NB4 (cell line): Measurements from ENCODE around the gene PSTK.
A peak's percentile ranks its signal among the peaks of the same experiment; 100 is the strongest.

Source experiments
- DNase-seq: peaks from one replicate; pipeline ENCODE4 v3.0.0; 2010; ENCODE audit warnings: low read depth
- H3K4me3 ChIP-seq: one replicate; pipeline ENCODE4 v1.5.1; 2011; ENCODE audit warnings: mild to moderate bottlenecking, low read depth, low read length, moderate library complexity
- CTCF ChIP-seq: IDR thresholded peaks from one replicate; pipeline ENCODE4 v1.5.1; 2012; ENCODE audit warnings: low read depth, low read length
- MYC ChIP-seq: IDR thresholded peaks from 2 replicates; pipeline ENCODE4 v1.6.1; 2011; ENCODE audit warnings: low read depth, low read length
- POLR2A ChIP-seq: IDR thresholded peaks from 2 replicates; pipeline ENCODE4 v1.6.1; 2011; ENCODE audit warnings: mild to moderate bottlenecking; ENCODE audit not compliant: insufficient read length; ENCODE audit errors: extremely low read depth
- TF ChIP-seq, protein P1 (sequence below): IDR thresholded peaks from 2 replicates; pipeline ENCODE4 v1.6.1; 2011; ENCODE audit warnings: low read depth, low read length

PSTK gene

GRCh38 chr10:123000155-123000554 is 20.0 kb downstream of the PSTK start:
- no peak for TF ChIP-seq CTCF
- TF ChIP-seq, protein P1, sequence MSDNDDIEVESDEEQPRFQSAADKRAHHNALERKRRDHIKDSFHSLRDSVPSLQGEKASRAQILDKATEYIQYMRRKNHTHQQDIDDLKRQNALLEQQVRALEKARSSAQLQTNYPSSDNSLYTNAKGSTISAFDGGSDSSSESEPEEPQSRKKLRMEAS: no peak
- TF ChIP-seq POLR2A: no peak
- TF ChIP-seq MYC: no peak
- no peak overlapping the region for H3K4me3 ChIP-seq
- no peak for DNase-seq

DNA sequence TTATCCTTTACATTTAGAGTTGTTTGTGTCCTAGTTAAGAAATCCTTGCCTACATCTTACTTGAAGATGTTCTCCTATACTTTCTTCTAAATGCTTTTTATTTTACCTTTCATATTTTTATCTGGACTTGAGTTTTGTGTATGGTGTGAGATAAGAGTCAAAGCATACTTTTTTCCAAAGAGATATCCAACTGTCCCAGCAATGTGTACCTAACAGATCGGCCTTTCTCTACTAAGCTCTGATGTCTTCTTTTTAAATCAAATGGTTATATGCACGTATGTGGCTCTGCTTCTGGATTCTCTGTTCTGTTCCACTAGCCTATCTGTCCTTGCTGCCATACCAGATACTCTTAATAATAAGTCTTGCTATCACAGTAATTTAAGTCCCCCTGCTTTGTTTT is 21.2 kb downstream of the PSTK start:
- TF ChIP-seq MYC (no peak), POLR2A (no peak), CTCF (no peak)
- TF ChIP-seq, protein P1: no peak
- H3K4me3 ChIP-seq: no peak overlapping the region
- DNase-seq: no peak

- TF ChIP-seq, protein P1: no peak
- TF ChIP-seq CTCF (no peak), POLR2A (no peak), MYC (no peak)
- no peak overlapping the region for H3K4me3 ChIP-seq
- no peak for DNase-seq
Observed at GRCh38 chr10:123004298-123004697, 24.1 kb downstream of the PSTK start.

- TF ChIP-seq MYC (peak; percentile 84), POLR2A (no peak), CTCF (no peak)
- TF ChIP-seq, protein P1: peak; percentile 100
- H3K4me3 ChIP-seq: peak overlapping the region; percentile 92
- peak; percentile 82 for DNase-seq
Observed at GRCh38 chr10:123007558-123008354, 27.6 kb downstream of the PSTK start.

DNA sequence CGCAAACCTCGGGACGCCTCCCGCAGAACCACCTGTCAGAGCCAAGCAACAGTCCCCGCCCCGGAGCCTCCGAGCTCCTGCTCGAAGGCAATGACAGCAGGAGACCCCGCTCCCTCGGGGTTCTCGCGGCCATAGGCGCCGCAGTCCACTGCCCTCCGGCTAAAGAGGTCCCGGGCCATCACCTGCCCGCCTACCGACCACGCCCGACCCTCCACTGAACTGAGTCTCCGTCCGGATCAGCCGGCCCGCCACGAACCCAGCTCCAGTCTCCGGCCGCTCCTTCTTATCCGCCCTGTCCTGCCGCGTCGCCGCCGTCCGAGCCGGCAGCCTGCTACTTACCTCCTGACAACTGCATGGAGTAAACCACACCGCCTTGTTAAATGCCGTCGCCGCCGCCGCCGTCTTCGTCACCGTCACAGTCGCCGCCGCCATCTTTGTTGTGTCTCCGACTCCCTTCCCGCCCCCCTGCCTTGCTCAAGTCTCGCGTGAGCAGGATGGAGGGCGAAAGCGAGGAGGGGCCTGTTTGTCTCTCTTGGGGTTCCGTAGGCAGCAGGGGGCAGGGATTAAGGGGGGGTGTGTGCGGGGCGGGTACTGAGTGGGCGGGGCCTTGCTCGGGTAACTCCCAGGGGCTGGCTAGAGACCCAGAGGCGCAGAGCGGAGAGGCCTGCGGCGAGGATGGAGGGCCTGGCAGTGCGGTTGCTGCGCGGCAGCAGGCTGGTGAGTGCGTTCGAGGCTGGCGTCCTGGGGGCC is 28.3 kb downstream of the PSTK start, which contains the start of the genes ACADSB and IKZF5:
Gene ACADSB, plus strand, starts transcription at position 652 of the 750 bp plus-strand sequence. Its CDS starts 24 bp downstream, at position 676.
Gene IKZF5, minus strand, starts transcription at position 441 of the 750 bp plus-strand sequence. CDS start 10,170 bp downstream, outside the sequence.
- TF ChIP-seq MYC (peak; percentile 66), POLR2A (peak; percentile 97), CTCF (no peak)
- TF ChIP-seq, protein P1: peak; percentile 72; the same call in 1 of the 2 replicates
- peak within 1 kb of the TSS; percentile 92 for H3K4me3 ChIP-seq
- DNase-seq: peak; percentile 99
